WTC11 (cell line): ENCODE measurements around the gene LAMP1.

Experiments
- ATF3 ChIP-seq: sonication (generic); formaldehyde crosslinking; conservative IDR thresholded peaks from 2 replicates; pipeline ENCODE4 v1.8.1; 2022; ENCODE audit warnings: mild to moderate bottlenecking, missing genetic modification reagents
- CTCF ChIP-seq: fragments of 200-600 bp; IDR thresholded peaks from 2 replicates; pipeline ENCODE4 v1.8.0; 2022; ENCODE audit warnings: antibody characterized with exemption
- ELF4 ChIP-seq: sonication (generic); formaldehyde crosslinking; IDR thresholded peaks from 2 replicates; pipeline ENCODE4 v1.8.1; 2022; ENCODE audit warnings: low read depth, mild to moderate bottlenecking, moderate library complexity, missing genetic modification reagents
- NFYB ChIP-seq: sonication (generic); formaldehyde crosslinking; conservative IDR thresholded peaks from 2 replicates; pipeline ENCODE4 v1.8.0; 2022; ENCODE audit warnings: low read depth, missing genetic modification reagents
- NR1H2 ChIP-seq: sonication (generic); formaldehyde crosslinking; IDR thresholded peaks from 2 replicates; pipeline ENCODE4 v1.9.0; 2021; ENCODE audit warnings: mild to moderate bottlenecking, moderate library complexity, missing genetic modification reagents
- TCF7 ChIP-seq: sonication (generic); formaldehyde crosslinking; IDR thresholded peaks from 2 replicates; pipeline ENCODE4 v1.8.0; 2022; ENCODE audit warnings: mild to moderate bottlenecking, low read depth, missing genetic modification reagents, moderate library complexity
- USF2 ChIP-seq: sonication (generic); formaldehyde crosslinking; IDR thresholded peaks from 2 replicates; pipeline ENCODE4 v1.8.1; 2023; ENCODE audit warnings: mild to moderate bottlenecking, missing genetic modification reagents, moderate library complexity

GRCh38 chr13:113359571-113359970, 62.5 kb downstream of the LAMP1 start:
- TF ChIP-seq CTCF (no peak), ELF4 (no peak), USF2 (CRISPR knock-in tag) (no peak), NFYB (no peak), TCF7 (no peak), NR1H2 (CRISPR knock-in tag) (no peak), ATF3 (CRISPR knock-in tag) (no peak)
